ENCODE measurements around the gene USP17L5.
"Not testable (repeated sequence)": the region's sequence is repeated elsewhere in the genome, so short reads cannot be mapped to it uniquely, and the experiment has no call there.

The USP17L5 gene, protein sequence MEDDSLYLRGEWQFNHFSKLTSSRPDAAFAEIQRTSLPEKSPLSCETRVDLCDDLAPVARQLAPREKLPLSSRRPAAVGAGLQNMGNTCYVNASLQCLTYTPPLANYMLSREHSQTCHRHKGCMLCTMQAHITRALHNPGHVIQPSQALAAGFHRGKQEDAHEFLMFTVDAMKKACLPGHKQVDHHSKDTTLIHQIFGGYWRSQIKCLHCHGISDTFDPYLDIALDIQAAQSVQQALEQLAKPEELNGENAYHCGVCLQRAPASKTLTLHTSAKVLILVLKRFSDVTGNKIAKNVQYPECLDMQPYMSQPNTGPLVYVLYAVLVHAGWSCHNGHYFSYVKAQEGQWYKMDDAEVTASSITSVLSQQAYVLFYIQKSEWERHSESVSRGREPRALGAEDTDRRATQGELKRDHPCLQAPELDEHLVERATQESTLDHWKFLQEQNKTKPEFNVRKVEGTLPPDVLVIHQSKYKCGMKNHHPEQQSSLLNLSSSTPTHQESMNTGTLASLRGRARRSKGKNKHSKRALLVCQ

GRCh38 chr4:9339103-9339502 lies at the start of gene USP17L5:
Gene USP17L5 (plus strand): TSS chr4:9339403. CDS start chr4:9339403, 0 bp downstream.
- not testable (repeated sequence) for DNase-seq (ENCODE audit: low read depth); H3K4me3 ChIP-seq (ENCODE audit: low read length)

GRCh38 chr4:9324191-9324590 lies 15.0 kb upstream of the USP17L5 start:
- not testable (repeated sequence) for DNase-seq (ENCODE audit: low read depth); H3K4me3 ChIP-seq (ENCODE audit: low read length)

- DNase-seq (ENCODE audit: low read depth); H3K4me3 ChIP-seq (ENCODE audit: low read length): not testable (repeated sequence)
These were observed 14.3 kb upstream of the USP17L5 start, which contains the start of gene USP17L24 for GRCh38 chr4:9324865-9325264. Gene USP17L24 (plus strand): TSS chr4:9325165. CDS start chr4:9325165, 0 bp downstream.

GRCh38 chr4:9329611-9330010 lies 9.6 kb upstream of the USP17L5 start, which contains the start of gene USP17L25:
Gene USP17L25 (plus strand): TSS chr4:9329911. CDS start chr4:9329911, 0 bp downstream.
- DNase-seq (ENCODE audit: low read depth); H3K4me3 ChIP-seq (ENCODE audit: low read length): not testable (repeated sequence)

DNA sequence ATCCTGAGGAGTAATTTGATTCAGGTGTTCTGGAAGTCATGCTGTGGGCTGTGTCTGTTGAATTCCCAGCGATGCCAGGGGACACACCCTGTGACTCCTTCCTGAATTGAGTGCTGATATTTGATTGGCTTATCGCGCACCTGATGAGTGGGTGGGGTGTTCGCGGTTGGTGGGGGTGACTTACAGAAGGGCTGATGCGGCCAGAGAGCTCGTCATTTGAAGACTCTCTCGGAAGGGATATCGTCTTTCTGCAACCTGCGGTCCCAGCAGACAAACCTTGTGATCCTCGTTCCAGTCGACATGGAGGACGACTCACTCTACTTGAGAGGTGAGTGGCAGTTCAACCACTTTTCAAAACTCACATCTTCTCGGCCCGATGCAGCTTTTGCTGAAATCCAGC lies 4.8 kb upstream of the USP17L5 start, which contains the start of gene USP17L26:
TSS of gene USP17L26 (plus strand) at position 301 of the 400 bp plus-strand sequence. CDS start at position 301, 0 bp downstream.
- H3K4me3 ChIP-seq (ENCODE audit: low read length); DNase-seq (ENCODE audit: low read depth): not testable (repeated sequence)

DNA sequence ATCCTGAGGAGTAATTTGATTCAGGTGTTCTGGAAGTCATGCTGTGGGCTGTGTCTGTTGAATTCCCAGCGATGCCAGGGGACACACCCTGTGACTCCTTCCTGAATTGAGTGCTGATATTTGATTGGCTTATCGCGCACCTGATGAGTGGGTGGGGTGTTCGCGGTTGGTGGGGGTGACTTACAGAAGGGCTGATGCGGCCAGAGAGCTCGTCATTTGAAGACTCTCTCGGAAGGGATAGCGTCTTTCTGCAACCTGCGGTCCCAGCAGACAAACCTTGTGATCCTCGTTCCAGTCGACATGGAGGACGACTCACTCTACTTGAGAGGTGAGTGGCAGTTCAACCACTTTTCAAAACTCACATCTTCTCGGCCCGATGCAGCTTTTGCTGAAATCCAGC lies 4.6 kb downstream of the USP17L5 start, which contains the start of gene USP17L27:
TSS of gene USP17L27 (plus strand) at position 301 of the 400 bp plus-strand sequence. CDS start at position 301, 0 bp downstream.
- DNase-seq (ENCODE audit: low read depth); H3K4me3 ChIP-seq (ENCODE audit: low read length): not testable (repeated sequence)

- not testable (repeated sequence) for DNase-seq (ENCODE audit: low read depth); H3K4me3 ChIP-seq (ENCODE audit: low read length)
These were observed 9.4 kb downstream of the USP17L5 start, which contains the start of gene USP17L28 for GRCh38 chr4:9348593-9348992. Gene USP17L28 (plus strand): TSS chr4:9348893. CDS start chr4:9348893, 0 bp downstream.

GRCh38 chr4:9350866-9351265 lies 11.7 kb downstream of the USP17L5 start:
- H3K4me3 ChIP-seq (ENCODE audit: low read length); DNase-seq (ENCODE audit: low read depth): not testable (repeated sequence)

DNA sequence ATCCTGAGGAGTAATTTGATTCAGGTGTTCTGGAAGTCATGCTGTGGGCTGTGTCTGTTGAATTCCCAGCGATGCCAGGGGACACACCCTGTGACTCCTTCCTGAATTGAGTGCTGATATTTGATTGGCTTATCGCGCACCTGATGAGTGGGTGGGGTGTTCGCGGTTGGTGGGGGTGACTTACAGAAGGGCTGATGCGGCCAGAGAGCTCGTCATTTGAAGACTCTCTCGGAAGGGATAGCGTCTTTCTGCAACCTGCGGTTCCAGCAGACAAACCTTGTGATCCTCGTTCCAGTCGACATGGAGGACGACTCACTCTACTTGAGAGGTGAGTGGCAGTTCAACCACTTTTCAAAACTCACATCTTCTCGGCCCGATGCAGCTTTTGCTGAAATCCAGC lies 14.1 kb downstream of the USP17L5 start, which contains the start of gene USP17L29:
TSS of gene USP17L29 (plus strand) at position 301 of the 400 bp plus-strand sequence. CDS start at position 301, 0 bp downstream.
- H3K4me3 ChIP-seq (ENCODE audit: low read length); DNase-seq (ENCODE audit: low read depth): not testable (repeated sequence)

DNA sequence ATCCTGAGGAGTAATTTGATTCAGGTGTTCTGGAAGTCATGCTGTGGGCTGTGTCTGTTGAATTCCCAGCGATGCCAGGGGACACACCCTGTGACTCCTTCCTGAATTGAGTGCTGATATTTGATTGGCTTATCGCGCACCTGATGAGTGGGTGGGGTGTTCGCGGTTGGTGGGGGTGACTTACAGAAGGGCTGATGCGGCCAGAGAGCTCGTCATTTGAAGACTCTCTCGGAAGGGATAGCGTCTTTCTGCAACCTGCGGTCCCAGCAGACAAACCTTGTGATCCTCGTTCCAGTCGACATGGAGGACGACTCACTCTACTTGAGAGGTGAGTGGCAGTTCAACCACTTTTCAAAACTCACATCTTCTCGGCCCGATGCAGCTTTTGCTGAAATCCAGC lies 23.6 kb downstream of the USP17L5 start, which contains the start of gene USP17L30:
TSS of gene USP17L30 (plus strand) at position 301 of the 400 bp plus-strand sequence. CDS start at position 301, 0 bp downstream.
- not testable (repeated sequence) for DNase-seq (ENCODE audit: low read depth); H3K4me3 ChIP-seq (ENCODE audit: low read length)

GRCh38 chr4:9379881-9380280 lies 40.7 kb downstream of the USP17L5 start:
- not testable (repeated sequence) for DNase-seq (ENCODE audit: low read depth); H3K4me3 ChIP-seq (ENCODE audit: low read length)

GRCh38 chr4:9381012-9381534 lies 41.9 kb downstream of the USP17L5 start:
- peak overlapping the region; percentile 31 for H3K4me3 ChIP-seq (ENCODE audit: low read length)
- not testable (repeated sequence) for DNase-seq (ENCODE audit: low read depth)
- TF ChIP-seq, protein P1, sequence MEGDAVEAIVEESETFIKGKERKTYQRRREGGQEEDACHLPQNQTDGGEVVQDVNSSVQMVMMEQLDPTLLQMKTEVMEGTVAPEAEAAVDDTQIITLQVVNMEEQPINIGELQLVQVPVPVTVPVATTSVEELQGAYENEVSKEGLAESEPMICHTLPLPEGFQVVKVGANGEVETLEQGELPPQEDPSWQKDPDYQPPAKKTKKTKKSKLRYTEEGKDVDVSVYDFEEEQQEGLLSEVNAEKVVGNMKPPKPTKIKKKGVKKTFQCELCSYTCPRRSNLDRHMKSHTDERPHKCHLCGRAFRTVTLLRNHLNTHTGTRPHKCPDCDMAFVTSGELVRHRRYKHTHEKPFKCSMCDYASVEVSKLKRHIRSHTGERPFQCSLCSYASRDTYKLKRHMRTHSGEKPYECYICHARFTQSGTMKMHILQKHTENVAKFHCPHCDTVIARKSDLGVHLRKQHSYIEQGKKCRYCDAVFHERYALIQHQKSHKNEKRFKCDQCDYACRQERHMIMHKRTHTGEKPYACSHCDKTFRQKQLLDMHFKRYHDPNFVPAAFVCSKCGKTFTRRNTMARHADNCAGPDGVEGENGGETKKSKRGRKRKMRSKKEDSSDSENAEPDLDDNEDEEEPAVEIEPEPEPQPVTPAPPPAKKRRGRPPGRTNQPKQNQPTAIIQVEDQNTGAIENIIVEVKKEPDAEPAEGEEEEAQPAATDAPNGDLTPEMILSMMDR (IDR thresholded peaks at IDR 0.05; ENCODE audit: insufficient read depth, low read depth, low read length, missing control alignments), result peak; percentile 21

DNA sequence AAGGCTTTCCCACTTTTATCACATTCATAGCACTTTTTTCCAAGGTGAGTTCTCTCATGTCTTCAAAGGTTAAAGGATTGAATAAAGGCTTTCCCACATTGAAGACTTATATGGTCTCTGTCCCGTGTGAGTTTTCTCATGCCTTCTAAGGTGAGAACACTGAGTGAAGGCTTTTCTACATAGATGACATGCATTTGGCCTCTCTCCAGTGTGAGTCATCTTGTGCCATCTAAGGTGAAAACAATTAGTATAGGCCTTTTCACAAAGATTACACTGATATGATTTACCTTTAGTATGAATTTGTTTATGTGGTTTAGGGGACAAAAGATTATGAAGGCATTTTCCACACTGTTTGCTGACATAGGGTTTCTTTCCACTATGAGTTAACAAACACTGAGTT lies 44.9 kb downstream of the USP17L5 start:
- DNase-seq (ENCODE audit: low read depth), result peak; percentile 43
- H3K4me3 ChIP-seq (ENCODE audit: low read length), result no peak overlapping the region
- TF ChIP-seq, protein P1 (IDR thresholded peaks at IDR 0.05; ENCODE audit: insufficient read depth, low read depth, low read length, missing control alignments), result no peak

DNA sequence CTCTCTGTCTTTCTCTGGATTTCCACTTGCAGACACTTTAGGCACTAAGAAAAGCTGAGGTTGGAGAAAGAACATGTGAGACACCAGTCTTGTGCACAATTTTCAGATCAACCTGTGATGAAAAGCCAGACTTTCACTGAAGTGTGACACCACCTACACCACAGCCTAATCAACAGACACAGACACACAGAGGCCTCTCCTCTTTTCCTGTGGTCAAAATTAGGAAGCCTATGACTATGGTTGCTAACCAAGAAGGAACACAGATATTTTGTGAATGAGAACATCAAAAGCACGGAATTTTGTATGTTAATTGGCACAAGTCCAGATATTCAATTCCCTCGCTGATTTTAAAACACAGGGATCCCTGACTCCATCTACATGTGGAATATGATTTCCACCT lies 49.8 kb downstream of the USP17L5 start:
- not testable (repeated sequence) for DNase-seq (ENCODE audit: low read depth); H3K4me3 ChIP-seq (ENCODE audit: low read length)
